K562 (cell line): ENCODE measurements around the gene DUSP3. TPM values are rescaled to one million over a fixed set of nuclear protein-coding genes. Genes with fewer than 3 reads are reported as not detected.

Experiments used
- ATAC-seq: fragments of 200-7000 bp; cut with Tn5 transposase; 3 replicates; pipeline ENCODE4 v1.9.1; 2020; ENCODE audit warnings: moderate library complexity
- BruUV-seq: library from RNA; stranded (reverse); fragments of 400-500 nt; replicated peaks from 2 replicates; lab custom pipeline; 2021; lab: Mats Ljungman, UMichigan
- CTCF ChIA-PET: fragments of 300-600 bp; formaldehyde crosslinking; extraction: SDS; loops from one replicate; lab custom pipeline; 2021; ENCODE audit warnings: low intra/inter-chr PET ratio; lab: Yijun Ruan, JAX
- POLR2A ChIA-PET: fragments of 300-600, 350-650 bp; sonication (Branson Sonifier 250); formaldehyde crosslinking; extraction: SDS; loops from one replicate; lab custom pipeline; 2021; ENCODE audit warnings: antibody characterized with exemption, inconsistent platforms; lab: Yijun Ruan, JAX
- DNase-seq, 4 experiments: peaks; one replicate each; pipeline versions ENCODE4 v3.0.0 to v3.0.0-alpha.2; 2011 to 2018; ENCODE audit warnings: low spot score in 3 of 4, mixed read lengths in 3 of 4; ENCODE audit errors: extremely low read depth in 1 of 4
- FAIRE-seq: peaks from 2 replicates; lab custom pipeline; 2011; peaks lifted over from hg19 to GRCh38; lab: Jason Lieb, UNC
- H2AFZ ChIP-seq: 2 replicates; pipeline ENCODE4 v1.6.0; 2011; ENCODE audit warnings: low read depth, low read length, control low read depth, inconsistent platforms
- H3K27ac ChIP-seq: fragments of 200-600 bp; 3 replicates; pipeline ENCODE4 v1.8.0; 2011; ENCODE audit warnings: low read depth, mild to moderate bottlenecking, control low read depth, inconsistent platforms, low read length, moderate library complexity, mixed read lengths; ENCODE audit errors: extremely low read depth
- H3K27me3 ChIP-seq, 2 experiments: fragments of 300-600 bp in 1 of 2; 2 replicates in 1 of 2; 3 replicates in 1 of 2; pipeline versions ENCODE4 v1.6.0 to v1.8.0; 2011; ENCODE audit warnings: inconsistent platforms in 2 of 2, low read length in 2 of 2, mild to moderate bottlenecking in 1 of 2, mixed read lengths in 1 of 2, moderate library complexity in 1 of 2; ENCODE audit not compliant: control insufficient read depth in 2 of 2, insufficient read depth in 2 of 2
- H3K36me3 ChIP-seq: fragments of 300-600 bp; 3 replicates; pipeline ENCODE4 v1.8.0; 2011; ENCODE audit warnings: mild to moderate bottlenecking, low read length, inconsistent platforms; ENCODE audit not compliant: control insufficient read depth, insufficient read depth
- H3K4me1 ChIP-seq, 2 experiments: fragments of 200-600 bp in 1 of 2; replicated peaks in 1 of 2; 2 replicates in 1 of 2; 3 replicates in 1 of 2; pipeline versions ENCODE4 v1.5.1 to v1.8.0; 2011; ENCODE audit warnings: inconsistent platforms in 2 of 2, low read length in 2 of 2, mild to moderate bottlenecking in 1 of 2, mixed read lengths in 1 of 2, moderate library complexity in 1 of 2; ENCODE audit not compliant: control insufficient read depth in 2 of 2, insufficient read depth in 2 of 2
- H3K4me2 ChIP-seq: 2 replicates; pipeline ENCODE4 v1.6.1; 2011; ENCODE audit warnings: low read length, control low read depth, inconsistent platforms, mixed read lengths; ENCODE audit not compliant: insufficient read depth
- H3K4me3 ChIP-seq: fragments of 200-600 bp; sonication (generic), shearing (Covaris generic); 2 replicates; pipeline ENCODE4 v1.5.1; 2016; ENCODE audit warnings: control low read depth, inconsistent platforms
- H3K79me2 ChIP-seq: fragments of 200-600 bp; 3 replicates; pipeline ENCODE4 v1.8.0; 2011; ENCODE audit warnings: low read length, inconsistent platforms; ENCODE audit not compliant: control insufficient read depth, insufficient read depth
- H3K9ac ChIP-seq, 2 experiments: 2 replicates each; pipeline versions ENCODE4 v1.6.0 to v1.6.1; 2011; ENCODE audit warnings: low read depth in 2 of 2, low read length in 2 of 2, control low read depth in 1 of 2, inconsistent platforms in 1 of 2, mild to moderate bottlenecking in 1 of 2, mixed read lengths in 1 of 2; ENCODE audit not compliant: insufficient read depth in 1 of 2
- H3K9me1 ChIP-seq: one replicate; pipeline ENCODE4 v1.6.0; 2011; ENCODE audit warnings: inconsistent platforms, mild to moderate bottlenecking, low read length, moderate library complexity; ENCODE audit not compliant: control insufficient read depth, insufficient read depth
- H3K9me3 ChIP-seq: replicated peaks from 2 replicates; pipeline ENCODE4 v1.5.1; 2011; ENCODE audit warnings: low read depth, low read length, inconsistent platforms; ENCODE audit not compliant: control insufficient read depth, insufficient read depth
- H4K20me1 ChIP-seq: replicated peaks from 2 replicates; pipeline ENCODE4 v1.6.1; 2011; ENCODE audit warnings: low read length, inconsistent platforms, mixed read lengths; ENCODE audit not compliant: control insufficient read depth, insufficient read depth
- PHB ChIP-seq: fragments of 250-450 bp; sonication (Bioruptor Pico); IDR thresholded peaks from 2 replicates; pipeline ENCODE4 v1.5.0; 2021
- RERE ChIP-seq: sonication (generic); formaldehyde crosslinking; IDR thresholded peaks from 2 replicates; pipeline ENCODE4 v1.8.0; 2023; ENCODE audit warnings: missing genetic modification reagents, mild to moderate bottlenecking, borderline replicate concordance
- UBTF ChIP-seq, 2 experiments: IDR thresholded peaks; 2 replicates each; pipeline ENCODE4 v1.6.1; 2012; ENCODE audit warnings: improper control_type of control experiment in 2 of 2, low read depth in 2 of 2, low read length in 2 of 2, borderline replicate concordance in 1 of 2
- ZBTB1 ChIP-seq: sonication (generic); formaldehyde crosslinking; IDR thresholded peaks from 2 replicates; pipeline ENCODE4 v1.8.1; 2023; ENCODE audit warnings: missing genetic modification reagents, low read depth, mild to moderate bottlenecking, borderline replicate concordance
- WGBS: fragments of 100-300 bp; shearing (Covaris generic); methylation state at CpG from one replicate; pipeline ENCODE4 v1.1.6; 2016; ENCODE audit warnings: low coverage, mixed read lengths; ENCODE audit not compliant: insufficient coverage; ENCODE audit errors: missing lambda C conversion rate; 5-methylcytosine and 5-hydroxymethylcytosine counted together
- in situ Hi-C: fragments of 300-500 bp; cut with MboI; formaldehyde crosslinking; loops from 4 replicates; pipeline ENCODE4 v1.15.0; 2018; ENCODE audit warnings: inconsistent platforms, mixed read lengths
- intact Hi-C: fragments of 100-400 bp; cut with micrococcal nuclease; formaldehyde crosslinking; loops from 2 replicates; pipeline ENCODE4 v1.14.2; 2022
- polyA plus RNA-seq, 8 experiments: library from polyadenylated mRNA; depleted of rRNA in 4 of 8; stranded (reverse) in 5 of 8; unstranded in 3 of 8; fragments of >200 nt; fragmentation: Nextera tagmentation in 2 of 8; fragmentation: Illumina TruSeq in 1 of 8; extraction: Ambion mirVana in 2 of 8; extraction: Trizol in 1 of 8; gene quantifications; 2 replicates each; pipeline versions ENCODE4 v1.2.1 to v1.2.3, GENCODE V29; 2011 to 2014; ENCODE audit warnings: inconsistent platforms in 1 of 8, missing spikeins in 1 of 8
- total RNA-seq, 7 experiments: library from RNA; depleted of rRNA in 6 of 7; stranded (reverse); fragments of >200 nt in 6 of 7; fragmentation: Illumina TruSeq in 2 of 7; extraction: Trizol in 2 of 7; gene quantifications; 2 replicates each; pipeline versions ENCODE4 v1.2.1 to v1.2.3, GENCODE V29; 2011 to 2021; ENCODE audit warnings: low replicate concordance in 1 of 7
- TF ChIP-seq, protein P1 (sequence below): IDR thresholded peaks from 2 replicates; pipeline ENCODE4 v1.6.1; 2012; ENCODE audit warnings: low read depth, low read length, improper control_type of control experiment, borderline replicate concordance

DUSP3 gene
- total and polyA plus RNA-seq, 9 of the 15 experiments (the other 6 are each of a cell fraction or from before 2014, with no cell fraction given), result 4.1 to 19.8 (median 12.3) TPM

DNA sequence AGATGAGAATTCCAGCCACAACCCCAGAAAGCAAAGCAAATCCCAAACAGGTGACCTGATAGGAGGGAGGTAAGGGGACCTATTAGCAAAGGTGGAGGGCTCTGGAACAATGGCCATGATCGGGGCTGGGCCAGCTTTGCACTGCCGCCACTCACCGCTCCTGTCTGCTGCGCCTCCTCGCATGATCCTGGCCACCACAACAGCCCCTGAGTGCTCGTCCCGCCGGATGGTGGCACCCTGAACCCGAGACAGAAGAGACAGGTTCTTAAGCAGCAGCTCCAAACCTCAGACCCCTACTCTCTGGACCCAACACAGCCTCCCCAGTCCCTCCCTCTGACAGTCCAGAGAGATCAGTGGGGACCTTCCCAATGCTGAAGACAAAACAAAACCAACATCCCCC lies 48.8 kb upstream of the DUSP3 start:
- intact Hi-C loops (no loop called here), in situ Hi-C loops (no loop called here)
- H3K9ac ChIP-seq, result peak overlapping the region in 1 of 2 experiments; percentile 52; a peak in 1 of 4 replicates
- H4K20me1 ChIP-seq, result no peaks in the 10 kb centered on the region; the same call in 1 of the 2 replicates
- DNase-seq (no peak), FAIRE-seq (no peak)
- H3K4me2 ChIP-seq, result no peak overlapping the region
- no peak overlapping the region for H3K4me3 ChIP-seq
- WGBS, result 58% methylated on average over 9 of the region's 9 CpGs
- BruUV-seq, result no TSS peak
- H3K27me3 ChIP-seq, result peaks cover 0 to 10% of the 10 kb centered on the region in 2 experiments; a peak in 1 of 5 replicates
- CTCF ChIA-PET, result no interaction called here
- no peaks in the 10 kb centered on the region for H3K9me3 ChIP-seq
- TF ChIP-seq PHB (CRISPR knock-in tag) (no peak), UBTF (IDR thresholded peaks at IDR 0.05; ENCODE audit: borderline replicate concordance in 1 of 2, low read depth in 2 of 2, low read length in 2 of 2) (no peak), RERE (CRISPR knock-in tag) (no peak), ZBTB1 (CRISPR knock-in tag) (no peak)
- TF ChIP-seq, protein P1, sequence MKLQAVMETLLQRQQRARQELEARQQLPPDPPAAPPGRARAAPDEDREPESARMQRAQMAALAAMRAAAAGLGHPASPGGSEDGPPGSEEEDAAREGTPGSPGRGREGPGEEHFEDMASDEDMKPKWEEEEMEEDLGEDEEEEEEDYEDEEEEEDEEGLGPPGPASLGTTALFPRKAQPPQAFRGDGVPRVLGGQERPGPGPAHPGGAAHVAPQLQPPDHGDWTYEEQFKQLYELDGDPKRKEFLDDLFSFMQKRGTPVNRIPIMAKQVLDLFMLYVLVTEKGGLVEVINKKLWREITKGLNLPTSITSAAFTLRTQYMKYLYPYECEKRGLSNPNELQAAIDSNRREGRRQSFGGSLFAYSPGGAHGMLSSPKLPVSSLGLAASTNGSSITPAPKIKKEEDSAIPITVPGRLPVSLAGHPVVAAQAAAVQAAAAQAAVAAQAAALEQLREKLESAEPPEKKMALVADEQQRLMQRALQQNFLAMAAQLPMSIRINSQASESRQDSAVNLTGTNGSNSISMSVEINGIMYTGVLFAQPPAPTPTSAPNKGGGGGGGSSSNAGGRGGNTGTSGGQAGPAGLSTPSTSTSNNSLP, result no peak
- TF ChIP-seq, all 486 proteins: peak for 0
- ATAC-seq, result no peak
- H3K27ac ChIP-seq, result no peak overlapping the region
- H3K36me3 ChIP-seq, result peaks cover 4% of the 10 kb centered on the region; the same call in 2 of the 3 replicates
- H3K4me1 ChIP-seq, result peaks cover 5 to 12% of the 10 kb centered on the region in 2 experiments; a peak in 4 of 5 replicates
- no peak overlapping the region for H2AFZ ChIP-seq
- no peaks in the 10 kb centered on the region for H3K79me2 ChIP-seq
- no peaks in the 10 kb centered on the region for H3K9me1 ChIP-seq
- POLR2A ChIA-PET, result interaction anchor here (0.6 to 5.7 kb wide), 2 partner anchors 10 to 371 kb away, joined by 3 to 32 read pairs; no protein-coding TSS in a partner anchor
